GM18499 (cell line): Measurements from ENCODE around the gene SLC5A10.
"Not testable (repeated sequence)": the region's sequence is repeated elsewhere in the genome, so short reads cannot be mapped to it uniquely, and the experiment has no call there.

Experiments
- ATAC-seq: cut with Tn5 transposase; IDR thresholded peaks from one replicate; pipeline ENCODE4 v1.9.1; 2021; ENCODE audit warnings: moderate number of reproducible peaks; ENCODE audit not compliant: insufficient read depth, unreplicated experiment

The SLC5A10 gene

DNA sequence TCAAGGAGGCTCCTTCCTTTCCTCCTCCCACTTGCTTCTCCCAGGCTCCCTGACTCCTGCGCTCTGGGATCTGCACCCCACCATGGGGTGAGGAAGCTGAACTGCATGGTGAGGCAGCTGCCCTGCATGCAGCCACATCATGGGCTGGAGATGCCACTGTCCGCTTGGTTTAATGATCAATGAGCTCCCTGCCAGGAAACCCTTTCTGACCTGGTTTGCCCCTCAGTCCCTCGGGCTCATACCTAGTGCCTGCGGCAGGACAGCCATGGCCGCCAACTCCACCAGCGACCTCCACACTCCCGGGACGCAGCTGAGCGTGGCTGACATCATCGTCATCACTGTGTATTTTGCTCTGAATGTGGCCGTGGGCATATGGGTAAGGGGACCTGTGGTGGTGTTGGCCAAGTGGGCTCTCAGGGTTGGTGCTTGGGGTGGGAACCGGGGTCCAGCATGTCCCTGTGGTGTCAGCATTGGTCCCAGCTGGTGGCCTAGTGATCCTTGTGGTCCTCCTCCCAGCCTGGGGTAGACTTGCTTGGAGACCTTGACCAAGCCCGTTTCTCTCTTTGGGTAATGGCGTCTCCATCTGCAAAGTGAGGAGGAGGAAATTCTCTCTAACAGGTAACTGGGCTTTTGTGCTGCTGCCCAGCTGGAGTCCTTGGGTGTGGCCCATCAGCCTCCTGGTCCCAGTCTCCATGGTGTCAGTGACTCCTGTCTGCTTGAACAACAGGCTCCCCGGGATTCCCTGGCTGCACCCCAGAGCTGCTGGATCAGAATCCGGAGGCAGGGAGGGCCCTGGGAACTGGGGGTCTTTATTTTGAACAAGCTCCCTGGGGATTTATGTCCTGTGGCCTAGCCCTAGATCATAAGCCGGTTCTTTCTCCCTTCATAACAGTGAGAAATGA lies at the start of gene SLC5A10:
Gene SLC5A10 (plus strand): TSS at position 225 of the 902 bp plus-strand sequence. CDS start 41 bp downstream, at position 266.
- ATAC-seq: no peak

- no peak for ATAC-seq
Measured at GRCh38 chr17:18904482-18904881, 47.5 kb upstream of the SLC5A10 start.

GRCh38 chr17:18905226-18905625 lies 46.7 kb upstream of the SLC5A10 start:
- ATAC-seq: no peak

GRCh38 chr17:18910326-18910725 lies 41.6 kb upstream of the SLC5A10 start:
- ATAC-seq: no peak

DNA sequence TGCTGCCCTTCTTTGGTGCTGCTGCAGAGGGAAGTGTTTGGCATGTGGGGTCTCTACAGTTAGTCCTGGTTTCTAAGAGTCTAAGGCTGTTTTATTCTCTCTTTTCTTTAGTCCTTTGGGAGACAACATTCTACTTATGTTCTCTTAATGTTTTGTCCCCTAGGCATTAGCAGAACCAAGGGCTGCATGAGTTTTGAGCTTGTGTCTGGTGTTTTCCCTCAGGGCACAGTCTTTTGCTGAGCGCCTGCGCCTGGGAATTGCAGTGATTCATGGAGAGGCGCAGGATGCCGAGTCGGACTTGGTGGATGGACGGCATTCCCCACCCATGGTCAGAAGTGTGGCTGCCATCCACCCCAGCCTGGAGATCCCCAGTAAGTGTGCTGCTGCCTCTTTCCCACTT lies 41.1 kb upstream of the SLC5A10 start:
- no peak for ATAC-seq

DNA sequence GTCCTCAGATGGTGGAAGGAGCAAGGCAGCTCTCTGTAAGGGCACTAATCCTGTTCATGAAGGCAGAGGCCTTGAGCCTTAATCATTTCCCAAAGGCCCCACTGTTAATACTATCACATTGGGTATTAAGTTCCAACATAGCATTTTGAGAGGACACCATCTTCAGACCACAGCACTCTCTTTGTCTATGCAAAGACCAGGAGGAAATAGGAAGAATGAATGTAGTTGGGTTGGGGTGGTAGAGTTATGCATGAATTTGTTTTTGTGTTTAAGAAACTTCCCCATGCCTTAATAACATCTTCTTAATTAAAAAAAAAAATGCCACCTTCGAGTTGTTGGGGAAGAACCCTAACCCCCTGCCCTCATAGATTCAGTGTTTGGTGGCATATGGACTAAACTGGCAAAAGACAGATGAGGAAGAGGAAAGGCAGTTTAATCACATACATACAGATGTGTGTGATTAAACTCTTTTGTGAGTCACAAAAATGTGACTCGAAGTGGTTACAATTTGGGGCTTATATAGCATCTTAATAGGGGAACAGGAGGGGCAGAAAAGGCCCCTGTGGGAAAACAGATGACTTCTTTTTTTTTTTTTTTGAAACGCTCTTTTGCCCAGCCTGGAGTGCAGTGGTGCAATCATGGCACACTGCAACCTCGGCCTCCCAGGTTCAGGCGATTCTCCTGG lies 35.0 kb upstream of the SLC5A10 start:
- no peak for ATAC-seq

- ATAC-seq: no peak
Measured at GRCh38 chr17:18917506-18918032, 34.4 kb upstream of the SLC5A10 start.

GRCh38 chr17:18919963-18920362 lies 32.0 kb upstream of the SLC5A10 start:
- no peak for ATAC-seq

GRCh38 chr17:18920911-18921441 lies 31.0 kb upstream of the SLC5A10 start:
- ATAC-seq: no peak

GRCh38 chr17:18921485-18921884 lies 30.5 kb upstream of the SLC5A10 start:
- no peak for ATAC-seq

DNA sequence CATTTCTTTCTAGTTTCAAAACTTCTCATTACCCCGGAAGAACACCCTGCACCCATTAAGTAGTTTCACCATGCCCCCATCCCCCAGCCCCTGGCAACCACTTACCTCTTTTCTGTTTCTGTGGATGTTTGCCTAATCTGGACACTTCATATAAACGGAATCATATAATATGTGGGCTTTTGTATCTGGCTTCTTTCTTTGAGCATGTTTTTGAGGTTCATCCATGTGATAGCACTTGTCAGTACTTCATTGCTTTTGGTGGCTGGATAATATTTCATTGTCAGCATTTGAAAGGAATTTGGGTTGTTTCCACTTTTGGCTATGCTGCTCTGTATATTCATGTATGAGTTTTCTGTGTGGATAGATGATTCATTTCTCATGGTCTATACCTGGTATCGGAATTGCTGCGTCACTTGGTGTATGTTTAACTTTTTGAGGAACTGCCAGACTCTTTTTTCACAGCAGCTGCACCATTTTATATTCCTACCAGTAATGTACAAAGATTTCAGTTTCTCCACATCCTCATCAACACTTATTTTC lies 30.0 kb upstream of the SLC5A10 start:
- no peak for ATAC-seq

DNA sequence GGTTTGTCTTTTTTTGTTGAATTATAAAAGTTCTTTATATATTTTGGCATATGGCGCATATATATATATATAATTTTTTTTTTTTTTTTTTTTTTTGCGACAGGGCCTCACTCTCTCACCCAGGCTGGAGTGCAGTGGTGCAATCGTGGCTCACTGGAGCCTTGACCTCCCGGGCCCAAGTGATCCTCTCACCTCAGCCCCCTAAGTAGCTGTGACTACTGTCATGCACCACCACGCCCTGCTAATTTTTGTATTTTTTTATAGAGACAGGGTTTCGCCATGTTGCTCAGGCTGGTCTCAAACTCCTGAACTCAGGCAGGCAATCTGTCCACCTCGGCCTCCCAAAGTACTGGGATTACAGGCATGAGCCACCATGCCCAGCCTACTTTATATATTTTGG lies 29.4 kb upstream of the SLC5A10 start:
- ATAC-seq: not testable (repeated sequence)

- ATAC-seq: no peak
Measured at GRCh38 chr17:18925187-18925586, 26.8 kb upstream of the SLC5A10 start.

DNA sequence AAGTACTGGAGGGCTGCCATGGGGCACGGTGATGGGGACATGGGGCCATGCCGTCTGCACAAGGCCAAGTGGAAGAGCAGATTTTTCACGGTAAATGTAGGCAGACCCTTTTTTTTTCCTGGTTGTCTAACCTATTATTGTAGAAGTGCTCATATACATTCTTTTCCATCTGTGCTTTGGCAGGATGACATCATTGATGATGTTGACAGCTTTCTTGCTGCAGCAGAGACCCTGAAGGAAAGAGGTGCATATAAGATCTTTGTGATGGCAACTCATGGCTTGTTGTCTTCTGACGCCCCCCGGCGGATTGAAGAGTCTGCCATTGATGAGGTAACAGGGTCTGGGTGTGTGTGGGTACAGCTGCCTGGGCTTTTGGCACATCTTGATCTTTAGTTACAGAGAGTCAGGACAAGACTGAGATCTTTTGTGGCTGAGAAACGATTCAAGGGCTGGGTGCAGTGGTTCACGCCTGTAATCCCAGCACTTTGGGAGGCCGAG lies 23.3 kb upstream of the SLC5A10 start:
- no peak for ATAC-seq

GRCh38 chr17:18932360-18933055 lies 19.5 kb upstream of the SLC5A10 start:
- ATAC-seq: no peak

GRCh38 chr17:18933102-18934058 lies 18.6 kb upstream of the SLC5A10 start:
- no peak for ATAC-seq

GRCh38 chr17:18937981-18938691 lies 13.8 kb upstream of the SLC5A10 start:
- no peak for ATAC-seq

- ATAC-seq: no peak
Measured at GRCh38 chr17:18938692-18939023, 13.3 kb upstream of the SLC5A10 start.
